ENCODE measurements around the gene NTSR2.

GRCh38 chr2:11657195-11657594, 12.8 kb downstream of the NTSR2 start:
- TF ChIP-seq SP1 (IDR thresholded peaks at IDR 0.05) (no peak), FOXK2 (IDR thresholded peaks at IDR 0.05) (no peak), SUZ12 (IDR thresholded peaks at IDR 0.05) (no peak), FOXM1 (IDR thresholded peaks at IDR 0.05; ENCODE audit: borderline replicate concordance) (no peak), ELF4 (IDR thresholded peaks at IDR 0.05) (no peak), BHLHE40 (IDR thresholded peaks at IDR 0.05; ENCODE audit: borderline replicate concordance) (no peak), L3MBTL2 (conservative IDR thresholded peaks at IDR 0.05) (no peak)
